CD14-positive monocyte (primary cell): ENCODE measurements around the gene KRTAP10-5. TPM values are rescaled to one million over a fixed set of nuclear protein-coding genes. Genes with fewer than 3 reads are reported as not detected.
"Not testable (repeated sequence)": the region's sequence is repeated elsewhere in the genome, so short reads cannot be mapped to it uniquely, and the experiment has no call there.

Experiments
- DNase-seq, 3 donors: peaks; one replicate each; pipeline ENCODE4 v3.0.0-alpha.2; 2011 to 2022
- H2AFZ ChIP-seq: 2 replicates; pipeline ENCODE4 v1.6.0; 2012; ENCODE audit warnings: mild to moderate bottlenecking, low read depth, low read length, inconsistent platforms; ENCODE audit not compliant: insufficient read depth, poor library complexity, severe bottlenecking
- H3K27ac ChIP-seq, 2 donors: 1 replicate in 1 of 2; 2 replicates in 1 of 2; pipeline ENCODE4 v1.5.1; 2012 to 2013; ENCODE audit warnings: low read length in 2 of 2, control low read depth in 1 of 2, inconsistent platforms in 1 of 2, low read depth in 1 of 2, mild to moderate bottlenecking in 1 of 2
- H3K27me3 ChIP-seq, 2 donors: one replicate each; pipeline versions ENCODE4 v1.6.0 to v1.6.1; 2011 to 2013; ENCODE audit warnings: low read length in 2 of 2; ENCODE audit not compliant: control insufficient read depth in 2 of 2, insufficient read depth in 2 of 2
- H3K36me3 ChIP-seq, 2 donors: replicated peaks in 1 of 2; 1 replicate in 1 of 2; 2 replicates in 1 of 2; pipeline versions ENCODE4 v1.5.1 to v1.6.1; 2012 to 2013; ENCODE audit warnings: low read length in 2 of 2, control low read depth in 1 of 2, inconsistent platforms in 1 of 2, mild to moderate bottlenecking in 1 of 2; ENCODE audit not compliant: insufficient read depth in 2 of 2, control insufficient read depth in 1 of 2
- H3K4me1 ChIP-seq, 2 donors: 1 replicate in 1 of 2; 2 replicates in 1 of 2; pipeline versions ENCODE4 v1.5.1 to v1.6.1; 2012 to 2013; ENCODE audit warnings: low read length in 2 of 2, control low read depth in 1 of 2, inconsistent platforms in 1 of 2, mild to moderate bottlenecking in 1 of 2, moderate library complexity in 1 of 2; ENCODE audit not compliant: insufficient read depth in 2 of 2, control insufficient read depth in 1 of 2
- H3K4me2 ChIP-seq: replicated peaks from 2 replicates; pipeline ENCODE3; 2012; ENCODE audit warnings: low read length, moderate library complexity, mild to moderate bottlenecking; ENCODE audit not compliant: poor library complexity, severe bottlenecking; ENCODE audit errors: extremely low read depth
- H3K4me3 ChIP-seq, 3 experiments: fragments of 200-600 bp in 1 of 3; sonication (generic) in 1 of 3; replicated peaks in 1 of 3; 1 replicate in 2 of 3; 2 replicates in 1 of 3; pipeline ENCODE4 v1.5.1; 2011 to 2013; ENCODE audit warnings: low read length in 3 of 3, mild to moderate bottlenecking in 3 of 3, control low read depth in 2 of 3, low read depth in 2 of 3, inconsistent platforms in 1 of 3, moderate library complexity in 1 of 3
- H3K79me2 ChIP-seq: 2 replicates; pipeline ENCODE4 v1.6.0; 2012; ENCODE audit warnings: mild to moderate bottlenecking, control low read depth, inconsistent platforms, low read length, moderate library complexity; ENCODE audit not compliant: insufficient read depth
- H3K9ac ChIP-seq: 2 replicates; pipeline ENCODE4 v1.6.0; 2017; ENCODE audit warnings: low read length, mild to moderate bottlenecking; ENCODE audit not compliant: insufficient read depth, poor library complexity, severe bottlenecking
- H3K9me3 ChIP-seq, 2 donors: replicated peaks in 1 of 2; 1 replicate in 1 of 2; 2 replicates in 1 of 2; pipeline versions ENCODE4 v1.5.1 to v1.6.1; 2012 to 2013; ENCODE audit warnings: low read length in 2 of 2, control low read depth in 1 of 2; ENCODE audit not compliant: control insufficient read depth in 1 of 2, insufficient read depth in 1 of 2
- H4K20me1 ChIP-seq: 2 replicates; pipeline ENCODE4 v1.6.0; 2012; ENCODE audit warnings: mild to moderate bottlenecking, low read length, control low read depth, moderate library complexity; ENCODE audit not compliant: insufficient read depth
- H3K27ac Mint-ChIP-seq, 7 donors: one replicate each; pipeline ENCODE4 v1.8.0; 2020; ENCODE audit warnings: mild to moderate bottlenecking in 7 of 7, mixed read lengths in 7 of 7, moderate library complexity in 6 of 7, inconsistent platforms in 2 of 7
- H3K27me3 Mint-ChIP-seq, 3 donors: one replicate each; pipeline ENCODE4 v1.8.0; 2021 to 2022; ENCODE audit warnings: low read depth in 3 of 3, mild to moderate bottlenecking in 3 of 3, mixed read lengths in 3 of 3, moderate library complexity in 3 of 3, inconsistent platforms in 1 of 3
- H3K36me3 Mint-ChIP-seq, 2 donors: one replicate each; pipeline ENCODE4 v1.8.0; 2020; ENCODE audit warnings: mixed read lengths in 2 of 2, inconsistent platforms in 1 of 2, mild to moderate bottlenecking in 1 of 2
- H3K4me1 Mint-ChIP-seq: one replicate; pipeline ENCODE4 v1.8.0; 2020; ENCODE audit warnings: mild to moderate bottlenecking, mixed read lengths
- H3K4me3 Mint-ChIP-seq, 2 donors: one replicate each; pipeline ENCODE4 v1.8.0; 2020; ENCODE audit warnings: mild to moderate bottlenecking in 2 of 2, mixed read lengths in 2 of 2, moderate library complexity in 1 of 2
- H3K9me3 Mint-ChIP-seq, 7 donors: one replicate each; pipeline ENCODE4 v1.8.0; 2020 to 2022; ENCODE audit warnings: mixed read lengths in 7 of 7, mild to moderate bottlenecking in 6 of 7, moderate library complexity in 6 of 7, inconsistent platforms in 2 of 7
- CTCF ChIP-seq: fragments of 200-600 bp; IDR thresholded peaks from one replicate; pipeline ENCODE4 v1.8.0; 2022; ENCODE audit warnings: antibody characterized with exemption, mild to moderate bottlenecking
- WGBS: methylation state at CpG from one replicate; pipeline ENCODE4 v1.1.5; 2013; ENCODE audit warnings: missing lambda C conversion rate; ENCODE audit not compliant: insufficient coverage; 5-methylcytosine and 5-hydroxymethylcytosine counted together
- intact Hi-C, 2 donors: fragments of 100-400 bp; cut with micrococcal nuclease; formaldehyde crosslinking; loops; one replicate each; pipeline versions ENCODE4 v1.15.0 to v1.15.1; 2023
- polyA plus RNA-seq, 3 donors: library from polyadenylated mRNA; depleted of rRNA in 1 of 3; unstranded in 2 of 3; stranded (reverse) in 1 of 3; fragments of 300-500 nt in 2 of 3; fragments of >200 nt in 1 of 3; fragmentation: Illumina TruSeq in 2 of 3; gene quantifications; 1 replicate in 2 of 3; 2 replicates in 1 of 3; pipeline ENCODE4 v1.2.3, GENCODE V29; 2012 to 2021

Gene KRTAP10-5
- polyA plus RNA-seq, 3 donors: not detected

DNA sequence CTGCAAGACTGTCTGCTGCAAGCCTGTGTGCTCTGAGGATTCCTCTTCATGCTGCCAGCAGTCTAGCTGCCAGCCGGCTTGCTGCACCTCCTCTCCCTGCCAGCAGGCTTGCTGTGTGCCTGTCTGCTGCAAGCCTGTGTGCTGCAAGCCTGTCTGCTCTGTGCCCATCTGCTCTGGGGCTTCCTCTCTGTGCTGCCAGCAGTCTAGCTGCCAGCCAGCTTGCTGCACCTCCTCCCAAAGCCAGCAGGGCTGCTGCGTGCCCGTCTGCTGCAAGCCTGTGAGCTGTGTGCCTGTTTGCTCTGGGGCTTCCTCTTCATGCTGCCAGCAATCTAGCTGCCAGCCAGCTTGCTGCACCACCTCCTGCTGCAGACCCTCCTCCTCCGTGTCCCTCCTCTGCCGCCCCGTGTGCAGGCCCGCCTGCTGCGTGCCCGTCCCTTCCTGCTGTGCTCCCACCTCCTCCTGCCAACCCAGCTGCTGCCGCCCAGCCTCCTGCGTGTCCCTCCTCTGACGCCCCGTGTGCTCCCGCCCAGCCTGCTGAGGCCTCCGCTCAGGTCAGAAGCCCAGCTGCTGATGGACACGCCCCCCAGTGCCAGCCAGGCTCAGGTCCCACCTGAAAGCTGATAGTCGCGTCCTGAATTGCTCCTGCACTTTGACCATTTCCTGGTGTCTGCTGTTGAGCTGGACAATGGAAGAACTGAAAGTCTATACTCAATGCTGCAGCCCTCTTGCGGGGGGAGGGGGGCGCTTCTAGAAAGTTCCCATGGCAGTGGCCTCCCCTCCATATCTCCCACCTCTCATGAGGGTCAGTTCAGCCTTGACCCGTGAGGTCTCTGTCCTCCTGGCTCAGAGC is 5.7 kb downstream of the KRTAP10-5 start:
- H3K4me1 ChIP-seq: no peaks in the 10 kb centered on the region
- H3K36me3 ChIP-seq: no peaks in the 10 kb centered on the region
- DNase-seq: no peak
- no peak overlapping the region for H3K4me3 Mint-ChIP-seq
- no peak overlapping the region for H3K4me3 ChIP-seq
- no peaks in the 10 kb centered on the region for H3K27me3 ChIP-seq
- H3K9ac ChIP-seq: no peak overlapping the region
- H3K27ac ChIP-seq: no peak overlapping the region
- no peak overlapping the region for H3K4me2 ChIP-seq
- peaks cover 16 to 49% (median 39%) of the 10 kb centered on the region in 7 donors for H3K9me3 Mint-ChIP-seq
- peaks cover 6 to 21% (median 14%) of the 10 kb centered on the region in 3 donors for H3K27me3 Mint-ChIP-seq
- peak overlapping the region in 1 of 7 donors; percentile 44 for H3K27ac Mint-ChIP-seq
- WGBS: 36% methylated on average over 18 of the region's 21 CpGs
- no peak overlapping the region for H2AFZ ChIP-seq
- intact Hi-C loops: no loop called here
- H3K4me1 Mint-ChIP-seq: no peaks in the 10 kb centered on the region
- H3K36me3 Mint-ChIP-seq: no peaks in the 10 kb centered on the region
- TF ChIP-seq CTCF: no peak
- H3K9me3 ChIP-seq: peaks cover 5 to 43% of the 10 kb centered on the region in 2 donors
- no peaks in the 10 kb centered on the region for H3K79me2 ChIP-seq
- H4K20me1 ChIP-seq: no peaks in the 10 kb centered on the region

DNA sequence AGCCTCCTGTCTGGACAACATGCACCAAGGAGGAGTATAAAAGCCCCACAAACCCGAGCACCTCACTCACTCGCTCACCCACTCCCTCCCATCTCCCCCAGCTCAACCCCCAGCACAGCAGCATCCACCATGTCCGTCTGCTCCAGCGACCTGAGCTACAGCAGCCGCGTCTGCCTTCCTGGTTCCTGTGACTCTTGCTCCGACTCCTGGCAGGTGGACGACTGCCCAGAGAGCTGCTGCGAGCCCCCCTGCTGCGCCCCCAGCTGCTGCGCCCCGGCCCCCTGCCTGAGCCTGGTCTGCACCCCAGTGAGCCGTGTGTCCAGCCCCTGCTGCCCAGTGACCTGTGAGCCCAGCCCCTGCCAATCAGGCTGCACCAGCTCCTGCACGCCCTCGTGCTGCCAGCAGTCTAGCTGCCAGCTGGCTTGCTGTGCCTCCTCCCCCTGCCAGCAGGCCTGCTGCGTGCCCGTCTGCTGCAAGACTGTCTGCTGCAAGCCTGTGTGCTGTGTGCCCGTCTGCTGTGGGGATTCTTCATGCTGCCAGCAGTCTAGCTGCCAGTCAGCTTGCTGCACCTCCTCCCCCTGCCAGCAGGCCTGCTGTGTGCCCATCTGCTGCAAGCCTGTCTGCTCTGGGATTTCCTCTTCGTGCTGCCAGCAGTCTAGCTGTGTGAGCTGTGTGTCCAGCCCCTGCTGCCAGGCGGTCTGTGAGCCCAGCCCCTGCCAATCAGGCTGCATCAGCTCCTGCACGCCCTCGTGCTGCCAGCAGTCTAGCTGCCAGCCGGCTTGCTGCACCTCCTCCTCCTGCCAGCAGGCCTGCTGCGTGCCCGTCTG is 6.6 kb downstream of the KRTAP10-5 start, which contains the start of gene KRTAP10-4:
Gene KRTAP10-4, plus strand, starts transcription at position 100 of the 827 bp plus-strand sequence. Its CDS starts 30 bp downstream, at position 130.
- H3K27me3 ChIP-seq, H2AFZ ChIP-seq, H3K4me2 ChIP-seq, H3K36me3 Mint-ChIP-seq, H3K4me3 ChIP-seq, H3K4me1 Mint-ChIP-seq, H4K20me1 ChIP-seq, H3K36me3 ChIP-seq, H3K4me1 ChIP-seq, H3K79me2 ChIP-seq, H3K27ac ChIP-seq, H3K9ac ChIP-seq, intact Hi-C loops, DNase-seq, H3K4me3 Mint-ChIP-seq: not testable (repeated sequence)
- H3K9me3 ChIP-seq: peaks cover 5 to 37% of the 10 kb centered on the region in 2 donors
- Mint-ChIP-seq H3K27me3 (peaks cover 6 to 19% (median 12%) of the 10 kb centered on the region in 3 donors), H3K9me3 (peaks cover 14 to 49% (median 36%) of the 10 kb centered on the region in 7 donors), H3K27ac (peak within 1 kb of the TSS in 2 of 7 donors; percentile 44 to 66)
- 77% methylated on average over 18 of the region's 25 CpGs for WGBS
